H1 (cell line): Measurements from ENCODE around the gene ATP9B. TPM values are rescaled to one million over a fixed set of nuclear protein-coding genes. Genes with fewer than 3 reads are reported as not detected.

Source experiments
- CTCF ChIA-PET: fragments of 300-600 bp; sonication (Branson Sonifier 250); formaldehyde crosslinking; loops from one replicate; lab custom pipeline; 2021; ENCODE audit not compliant: partially characterized antibody; lab: Charles Lee
- POLR2A ChIA-PET: fragments of 300-600 bp; sonication (Branson Sonifier 250); formaldehyde crosslinking; loops from one replicate; lab custom pipeline; 2021; ENCODE audit warnings: inconsistent platforms; ENCODE audit not compliant: partially characterized antibody; lab: Charles Lee
- DNase-seq, 2 experiments: peaks; one replicate each; pipeline versions ENCODE4 v3.0.0 to v3.0.0-alpha.2; 2010 to 2022; ENCODE audit warnings: low spot score in 2 of 2, low read depth in 1 of 2, mixed read lengths in 1 of 2
- FAIRE-seq: peaks from 2 replicates; lab custom pipeline; 2011; peaks lifted over from hg19 to GRCh38; lab: Jason Lieb, UNC
- H2AFZ ChIP-seq: 2 replicates; pipeline ENCODE4 v1.8.1; 2012; ENCODE audit warnings: low read length, inconsistent platforms
- H2AK5ac ChIP-seq: 2 replicates; pipeline ENCODE4 v1.6.1; 2013; ENCODE audit warnings: low read depth, low read length
- H2BK120ac ChIP-seq: replicated peaks from 2 replicates; pipeline ENCODE3; 2013; ENCODE audit warnings: low read depth, low read length, inconsistent platforms
- H2BK12ac ChIP-seq: 2 replicates; pipeline ENCODE4 v1.6.1; 2013; ENCODE audit warnings: low read depth, low read length
- H2BK15ac ChIP-seq: 2 replicates; pipeline ENCODE4 v1.6.1; 2013; ENCODE audit warnings: low read length
- H2BK20ac ChIP-seq: 2 replicates; pipeline ENCODE4 v1.6.1; 2013; ENCODE audit warnings: low read length
- H2BK5ac ChIP-seq: 2 replicates; pipeline ENCODE4 v1.6.1; 2013; ENCODE audit warnings: low read depth, low read length
- H3K14ac ChIP-seq: 2 replicates; pipeline ENCODE4 v1.6.1; 2013; ENCODE audit warnings: inconsistent platforms; ENCODE audit not compliant: insufficient read length
- H3K18ac ChIP-seq: 2 replicates; pipeline ENCODE4 v1.6.1; 2013; ENCODE audit warnings: low read length; ENCODE audit errors: extremely low read depth
- H3K23ac ChIP-seq: 2 replicates; pipeline ENCODE4 v1.6.1; 2013; ENCODE audit warnings: inconsistent platforms; ENCODE audit not compliant: insufficient read length
- H3K23me2 ChIP-seq: 2 replicates; pipeline ENCODE4 v1.6.1; 2013; ENCODE audit warnings: low read depth, low read length
- H3K27ac ChIP-seq: 2 replicates; pipeline ENCODE4 v1.6.1; 2011; ENCODE audit warnings: low read depth, low read length, inconsistent platforms
- H3K27me3 ChIP-seq, 4 experiments: replicated peaks in 1 of 4; 1 replicate in 1 of 4; 2 replicates in 3 of 4; pipeline versions ENCODE4 v1.6.1 to v1.8.1; 2011 to 2013; ENCODE audit warnings: low read length in 3 of 4, mild to moderate bottlenecking in 3 of 4, inconsistent platforms in 2 of 4, mixed read lengths in 2 of 4, moderate library complexity in 1 of 4; ENCODE audit not compliant: control insufficient read depth in 3 of 4, insufficient read depth in 3 of 4; ENCODE audit errors: extremely low read depth in 1 of 4
- H3K36me3 ChIP-seq, 4 experiments: 2 replicates each; pipeline versions ENCODE4 v1.6.1 to v1.8.1; 2011 to 2013; ENCODE audit warnings: mild to moderate bottlenecking in 4 of 4, low read length in 3 of 4, moderate library complexity in 2 of 4, control low read depth in 1 of 4, inconsistent platforms in 1 of 4; ENCODE audit not compliant: insufficient read depth in 4 of 4, control insufficient read depth in 2 of 4
- H3K4ac ChIP-seq: replicated peaks from 2 replicates; pipeline ENCODE3; 2013; ENCODE audit warnings: low read length, low read depth, mixed read lengths, inconsistent platforms; ENCODE audit not compliant: insufficient read length
- H3K4me1 ChIP-seq, 4 experiments: replicated peaks in 1 of 4; 1 replicate in 1 of 4; 2 replicates in 3 of 4; pipeline versions ENCODE4 v1.6.1 to v1.8.1; 2011 to 2013; ENCODE audit warnings: low read length in 3 of 4, inconsistent platforms in 2 of 4, mixed read lengths in 1 of 4; ENCODE audit not compliant: insufficient read depth in 4 of 4, control insufficient read depth in 3 of 4
- H3K4me2 ChIP-seq, 2 experiments: 2 replicates each; pipeline versions ENCODE4 v1.6.1 to v1.8.1; 2011 to 2013; ENCODE audit warnings: low read depth in 2 of 2, low read length in 2 of 2, control low read depth in 1 of 2, inconsistent platforms in 1 of 2, mild to moderate bottlenecking in 1 of 2; ENCODE audit not compliant: insufficient read depth in 1 of 2
- H3K4me3 ChIP-seq, 4 experiments: fragments of 200-600, 300-600 bp in 1 of 4; sonication (generic), shearing (Covaris generic), sonication (Bioruptor Twin) in 1 of 4; 2 replicates each; pipeline versions ENCODE4 v1.5.1 to v1.8.1; 2011 to 2016; ENCODE audit warnings: low read length in 4 of 4, low read depth in 3 of 4, control low read depth in 2 of 4, inconsistent platforms in 2 of 4, mild to moderate bottlenecking in 2 of 4, mixed read lengths in 1 of 4, moderate library complexity in 1 of 4; ENCODE audit not compliant: insufficient read depth in 2 of 4; ENCODE audit errors: extremely low read depth in 1 of 4
- H3K56ac ChIP-seq: replicated peaks from 2 replicates; pipeline ENCODE3; 2013; ENCODE audit warnings: low read depth, mild to moderate bottlenecking, mixed read lengths, low read length, inconsistent platforms; ENCODE audit not compliant: insufficient read length
- H3K79me1 ChIP-seq: 2 replicates; pipeline ENCODE4 v1.6.1; 2013; ENCODE audit warnings: low read depth, low read length, control low read depth
- H3K79me2 ChIP-seq, 2 experiments: 2 replicates each; pipeline versions ENCODE4 v1.6.1 to v1.8.1; 2012 to 2013; ENCODE audit warnings: low read length in 2 of 2, mild to moderate bottlenecking in 2 of 2, inconsistent platforms in 1 of 2; ENCODE audit not compliant: insufficient read depth in 2 of 2, control insufficient read depth in 1 of 2
- H3K9ac ChIP-seq, 4 experiments: replicated peaks in 1 of 4; 1 replicate in 1 of 4; 2 replicates in 3 of 4; pipeline versions ENCODE4 v1.6.1 to v1.8.1; 2011 to 2013; ENCODE audit warnings: low read depth in 3 of 4, low read length in 3 of 4, control low read depth in 2 of 4, mild to moderate bottlenecking in 2 of 4, moderate library complexity in 2 of 4, inconsistent platforms in 1 of 4; ENCODE audit errors: extremely low read depth in 1 of 4
- H3K9me3 ChIP-seq, 2 experiments: 2 replicates each; pipeline versions ENCODE4 v1.6.1 to v1.8.1; 2012 to 2013; ENCODE audit warnings: mild to moderate bottlenecking in 2 of 2, moderate library complexity in 2 of 2, control low read depth in 1 of 2, inconsistent platforms in 1 of 2, low read depth in 1 of 2, low read length in 1 of 2, mixed read lengths in 1 of 2; ENCODE audit not compliant: insufficient read depth in 2 of 2
- H4K20me1 ChIP-seq, 2 experiments: replicated peaks in 1 of 2; 2 replicates each; pipeline versions ENCODE3 to v1.8.1; 2011 to 2013; ENCODE audit warnings: inconsistent platforms in 2 of 2, low read length in 2 of 2, mild to moderate bottlenecking in 1 of 2; ENCODE audit not compliant: insufficient read depth in 2 of 2, control insufficient read depth in 1 of 2
- H4K5ac ChIP-seq: 2 replicates; pipeline ENCODE4 v1.6.1; 2013; ENCODE audit warnings: low read length, low read depth, mixed read lengths, inconsistent platforms; ENCODE audit not compliant: insufficient read length
- H4K8ac ChIP-seq: 2 replicates; pipeline ENCODE4 v1.8.0; 2013; ENCODE audit warnings: mild to moderate bottlenecking, moderate library complexity, low read length, inconsistent platforms; ENCODE audit not compliant: insufficient read depth; ENCODE audit errors: extremely low read depth
- H4K91ac ChIP-seq: replicated peaks from 2 replicates; pipeline ENCODE3; 2013; ENCODE audit warnings: low read length, mixed read lengths, inconsistent platforms; ENCODE audit not compliant: insufficient read length
- BACH1 ChIP-seq: IDR thresholded peaks from 2 replicates; pipeline ENCODE4 v1.6.1; 2012; ENCODE audit warnings: low read length, improper control_type of control experiment
- CEBPB ChIP-seq: IDR thresholded peaks from 2 replicates; pipeline ENCODE4 v1.6.1; 2012; ENCODE audit warnings: low read depth, low read length
- HDAC6 ChIP-seq: IDR thresholded peaks from one replicate; pipeline ENCODE4 v1.7.1; 2012; ENCODE audit warnings: low read depth, mild to moderate bottlenecking, inconsistent platforms, low read length, moderate library complexity
- JUND ChIP-seq: IDR thresholded peaks from 2 replicates; pipeline ENCODE4 v1.6.1; 2011; ENCODE audit warnings: mild to moderate bottlenecking, improper control_type of control experiment, low read length
- POLR2AphosphoS5 ChIP-seq: IDR thresholded peaks from 2 replicates; pipeline ENCODE4 v1.6.1; 2011; ENCODE audit warnings: low read depth, low read length
- SIRT6 ChIP-seq: IDR thresholded peaks from one replicate; pipeline ENCODE4 v1.7.1; 2012; ENCODE audit warnings: low read length, inconsistent platforms
- TAF7 ChIP-seq: optimal IDR thresholded peaks from 2 replicates; pipeline ENCODE3; 2011; ENCODE audit warnings: low read depth, mild to moderate bottlenecking, inconsistent platforms, low read length, moderate library complexity, borderline replicate concordance
- WGBS, 2 experiments: shearing (Covaris generic) in 1 of 2; methylation state at CpG; one replicate each; pipeline versions ENCODE4 v1.1.6 to v1.1.7; 2013 to 2015; ENCODE audit warnings: low lambda C conversion rate in 2 of 2, mixed read lengths in 2 of 2, inconsistent platforms in 1 of 2, low coverage in 1 of 2, missing lambda C conversion rate in 1 of 2; ENCODE audit not compliant: insufficient replicate concordance in 2 of 2, insufficient coverage in 1 of 2, insufficient read length in 1 of 2; ENCODE audit errors: extremely low coverage in 1 of 2, missing lambda C conversion rate in 1 of 2; 5-methylcytosine and 5-hydroxymethylcytosine counted together
- polyA plus RNA-seq, 7 experiments: library from polyadenylated mRNA; depleted of rRNA in 3 of 7; stranded (reverse) in 5 of 7; unstranded in 2 of 7; fragments of >200 nt in 5 of 7; fragments of 200-250 nt in 2 of 7; gene quantifications; 1 replicate in 5 of 7; 2 replicates in 1 of 7; 4 replicates in 1 of 7; pipeline versions ENCODE4 v1.2.1 to v1.2.3, GENCODE V29; 2011 to 2013; ENCODE audit warnings: missing spikeins in 2 of 7, mixed read lengths in 2 of 7
- total RNA-seq: library from RNA; stranded (reverse); fragmentation: NEBNext Ultra II Directional; extraction: Animal tissue kit (Norgen Biotek cat#: 25700); gene quantifications from 2 replicates; pipeline ENCODE4 v1.2.1, GENCODE V29; 2021

Gene ATP9B
- total and polyA plus RNA-seq, 2 of the 8 experiments (the other 6 are each of a cell fraction or from before 2014, with no cell fraction given): 15.1 to 21.7 TPM

DNA sequence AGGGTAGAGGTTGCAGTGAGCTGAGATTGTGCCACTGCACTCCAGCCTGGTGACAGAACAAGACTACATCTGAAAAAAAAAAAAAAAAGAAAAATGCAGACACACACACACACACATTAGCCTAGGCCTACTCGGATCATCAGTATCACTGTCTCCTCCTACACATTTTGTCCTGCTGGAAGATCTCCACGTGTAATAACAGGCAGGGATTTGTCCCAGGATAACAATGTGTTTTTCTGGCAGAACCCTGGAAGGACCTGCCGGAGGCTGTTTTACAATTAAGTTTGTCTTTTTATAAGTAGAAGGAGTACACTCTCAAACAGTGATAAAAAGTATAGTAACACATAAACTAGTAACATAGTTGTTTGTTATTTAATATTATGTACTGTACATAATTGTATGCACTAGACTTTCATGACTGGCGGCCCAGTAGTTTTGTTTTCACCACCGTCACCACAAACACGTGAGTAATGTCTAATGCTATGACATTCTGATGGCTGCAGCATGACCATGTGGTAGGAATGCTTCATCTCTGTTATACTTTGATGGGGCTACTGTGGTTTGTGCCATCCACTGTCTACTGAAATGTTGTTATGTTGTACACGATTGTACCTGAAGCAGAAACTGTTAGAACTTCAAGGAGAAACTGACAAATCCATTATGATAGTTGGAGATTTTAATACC lies 130.6 kb downstream of the ATP9B start:
- H3K4me3 ChIP-seq: no peak overlapping the region
- H4K91ac ChIP-seq: no peak overlapping the region
- no peak overlapping the region for H2AFZ ChIP-seq
- no peak overlapping the region for H3K9ac ChIP-seq
- no peak overlapping the region for H2BK15ac ChIP-seq
- peaks cover 0 to 3% (median 0%) of the 10 kb centered on the region in 4 experiments; a peak in 1 of 8 replicates for H3K36me3 ChIP-seq
- no peak overlapping the region for H3K27ac ChIP-seq
- ChIA-PET CTCF (no interaction called here), POLR2A (no interaction called here)
- no peaks in the 10 kb centered on the region for H4K20me1 ChIP-seq
- H3K4me2 ChIP-seq: no peak overlapping the region
- no peak overlapping the region for H3K14ac ChIP-seq
- no peaks in the 10 kb centered on the region for H3K4me1 ChIP-seq
- H3K4ac ChIP-seq: no peak overlapping the region
- H2BK12ac ChIP-seq: no peak overlapping the region
- H3K79me1 ChIP-seq: no peaks in the 10 kb centered on the region
- H3K18ac ChIP-seq: no peak overlapping the region
- no peaks in the 10 kb centered on the region for H3K79me2 ChIP-seq
- H2BK5ac ChIP-seq: no peak overlapping the region
- no peak overlapping the region for H2BK120ac ChIP-seq
- H3K9me3 ChIP-seq: peaks cover 0 to 3% of the 10 kb centered on the region in 2 experiments; a peak in 2 of 4 replicates
- no peak overlapping the region for H2BK20ac ChIP-seq
- H3K23me2 ChIP-seq: no peaks in the 10 kb centered on the region; the same call in 1 of the 2 replicates
- H3K27me3 ChIP-seq: no peaks in the 10 kb centered on the region
- H2AK5ac ChIP-seq: no peak overlapping the region
- FAIRE-seq (no peak), DNase-seq (no peak)
- TF ChIP-seq JUND (no peak), POLR2AphosphoS5 (no peak), BACH1 (no peak), CEBPB (no peak), HDAC6 (no peak), TAF7 (no peak), SIRT6 (no peak)
- no peak overlapping the region for H3K23ac ChIP-seq
- no peak overlapping the region for H4K8ac ChIP-seq
- H3K56ac ChIP-seq: no peak overlapping the region
- 93% methylated on average over 7 of the region's 7 CpGs; no CpG with 5 or more reads in 1 of the 2 experiments for WGBS, 2 experiments
- H4K5ac ChIP-seq: no peak overlapping the region
